H1 (cell line): ENCODE measurements around the gene LBHD1. TPM values are rescaled to one million over a fixed set of nuclear protein-coding genes. Genes with fewer than 3 reads are reported as not detected.

Experiments used
- CTCF ChIA-PET: fragments of 300-600 bp; sonication (Branson Sonifier 250); formaldehyde crosslinking; loops from one replicate; lab custom pipeline; 2021; ENCODE audit not compliant: partially characterized antibody; lab: Charles Lee
- POLR2A ChIA-PET: fragments of 300-600 bp; sonication (Branson Sonifier 250); formaldehyde crosslinking; loops from one replicate; lab custom pipeline; 2021; ENCODE audit warnings: inconsistent platforms; ENCODE audit not compliant: partially characterized antibody; lab: Charles Lee
- DNase-seq, 2 experiments: peaks; one replicate each; pipeline versions ENCODE4 v3.0.0 to v3.0.0-alpha.2; 2010 to 2022; ENCODE audit warnings: low spot score in 2 of 2, low read depth in 1 of 2, mixed read lengths in 1 of 2
- FAIRE-seq: peaks from 2 replicates; lab custom pipeline; 2011; peaks lifted over from hg19 to GRCh38; lab: Jason Lieb, UNC
- H2AFZ ChIP-seq: 2 replicates; pipeline ENCODE4 v1.8.1; 2012; ENCODE audit warnings: low read length, inconsistent platforms
- H2AK5ac ChIP-seq: 2 replicates; pipeline ENCODE4 v1.6.1; 2013; ENCODE audit warnings: low read depth, low read length
- H2BK120ac ChIP-seq: replicated peaks from 2 replicates; pipeline ENCODE3; 2013; ENCODE audit warnings: low read depth, low read length, inconsistent platforms
- H2BK12ac ChIP-seq: 2 replicates; pipeline ENCODE4 v1.6.1; 2013; ENCODE audit warnings: low read depth, low read length
- H2BK15ac ChIP-seq: 2 replicates; pipeline ENCODE4 v1.6.1; 2013; ENCODE audit warnings: low read length
- H2BK20ac ChIP-seq: 2 replicates; pipeline ENCODE4 v1.6.1; 2013; ENCODE audit warnings: low read length
- H2BK5ac ChIP-seq: 2 replicates; pipeline ENCODE4 v1.6.1; 2013; ENCODE audit warnings: low read depth, low read length
- H3K14ac ChIP-seq: 2 replicates; pipeline ENCODE4 v1.6.1; 2013; ENCODE audit warnings: inconsistent platforms; ENCODE audit not compliant: insufficient read length
- H3K18ac ChIP-seq: 2 replicates; pipeline ENCODE4 v1.6.1; 2013; ENCODE audit warnings: low read length; ENCODE audit errors: extremely low read depth
- H3K23ac ChIP-seq: 2 replicates; pipeline ENCODE4 v1.6.1; 2013; ENCODE audit warnings: inconsistent platforms; ENCODE audit not compliant: insufficient read length
- H3K23me2 ChIP-seq: 2 replicates; pipeline ENCODE4 v1.6.1; 2013; ENCODE audit warnings: low read depth, low read length
- H3K27ac ChIP-seq: 2 replicates; pipeline ENCODE4 v1.6.1; 2011; ENCODE audit warnings: low read depth, low read length, inconsistent platforms
- H3K27me3 ChIP-seq, 4 experiments: replicated peaks in 1 of 4; 1 replicate in 1 of 4; 2 replicates in 3 of 4; pipeline versions ENCODE4 v1.6.1 to v1.8.1; 2011 to 2013; ENCODE audit warnings: low read length in 3 of 4, mild to moderate bottlenecking in 3 of 4, inconsistent platforms in 2 of 4, mixed read lengths in 2 of 4, moderate library complexity in 1 of 4; ENCODE audit not compliant: control insufficient read depth in 3 of 4, insufficient read depth in 3 of 4; ENCODE audit errors: extremely low read depth in 1 of 4
- H3K36me3 ChIP-seq, 4 experiments: 2 replicates each; pipeline versions ENCODE4 v1.6.1 to v1.8.1; 2011 to 2013; ENCODE audit warnings: mild to moderate bottlenecking in 4 of 4, low read length in 3 of 4, moderate library complexity in 2 of 4, control low read depth in 1 of 4, inconsistent platforms in 1 of 4; ENCODE audit not compliant: insufficient read depth in 4 of 4, control insufficient read depth in 2 of 4
- H3K4ac ChIP-seq: replicated peaks from 2 replicates; pipeline ENCODE3; 2013; ENCODE audit warnings: low read length, low read depth, mixed read lengths, inconsistent platforms; ENCODE audit not compliant: insufficient read length
- H3K4me1 ChIP-seq, 4 experiments: replicated peaks in 1 of 4; 1 replicate in 1 of 4; 2 replicates in 3 of 4; pipeline versions ENCODE4 v1.6.1 to v1.8.1; 2011 to 2013; ENCODE audit warnings: low read length in 3 of 4, inconsistent platforms in 2 of 4, mixed read lengths in 1 of 4; ENCODE audit not compliant: insufficient read depth in 4 of 4, control insufficient read depth in 3 of 4
- H3K4me2 ChIP-seq, 2 experiments: 2 replicates each; pipeline versions ENCODE4 v1.6.1 to v1.8.1; 2011 to 2013; ENCODE audit warnings: low read depth in 2 of 2, low read length in 2 of 2, control low read depth in 1 of 2, inconsistent platforms in 1 of 2, mild to moderate bottlenecking in 1 of 2; ENCODE audit not compliant: insufficient read depth in 1 of 2
- H3K4me3 ChIP-seq, 4 experiments: fragments of 200-600, 300-600 bp in 1 of 4; sonication (generic), shearing (Covaris generic), sonication (Bioruptor Twin) in 1 of 4; 2 replicates each; pipeline versions ENCODE4 v1.5.1 to v1.8.1; 2011 to 2016; ENCODE audit warnings: low read length in 4 of 4, low read depth in 3 of 4, control low read depth in 2 of 4, inconsistent platforms in 2 of 4, mild to moderate bottlenecking in 2 of 4, mixed read lengths in 1 of 4, moderate library complexity in 1 of 4; ENCODE audit not compliant: insufficient read depth in 2 of 4; ENCODE audit errors: extremely low read depth in 1 of 4
- H3K56ac ChIP-seq: replicated peaks from 2 replicates; pipeline ENCODE3; 2013; ENCODE audit warnings: low read depth, mild to moderate bottlenecking, mixed read lengths, low read length, inconsistent platforms; ENCODE audit not compliant: insufficient read length
- H3K79me1 ChIP-seq: 2 replicates; pipeline ENCODE4 v1.6.1; 2013; ENCODE audit warnings: low read depth, low read length, control low read depth
- H3K79me2 ChIP-seq, 2 experiments: 2 replicates each; pipeline versions ENCODE4 v1.6.1 to v1.8.1; 2012 to 2013; ENCODE audit warnings: low read length in 2 of 2, mild to moderate bottlenecking in 2 of 2, inconsistent platforms in 1 of 2; ENCODE audit not compliant: insufficient read depth in 2 of 2, control insufficient read depth in 1 of 2
- H3K9ac ChIP-seq, 4 experiments: replicated peaks in 1 of 4; 1 replicate in 1 of 4; 2 replicates in 3 of 4; pipeline versions ENCODE4 v1.6.1 to v1.8.1; 2011 to 2013; ENCODE audit warnings: low read depth in 3 of 4, low read length in 3 of 4, control low read depth in 2 of 4, mild to moderate bottlenecking in 2 of 4, moderate library complexity in 2 of 4, inconsistent platforms in 1 of 4; ENCODE audit errors: extremely low read depth in 1 of 4
- H3K9me3 ChIP-seq, 2 experiments: 2 replicates each; pipeline versions ENCODE4 v1.6.1 to v1.8.1; 2012 to 2013; ENCODE audit warnings: mild to moderate bottlenecking in 2 of 2, moderate library complexity in 2 of 2, control low read depth in 1 of 2, inconsistent platforms in 1 of 2, low read depth in 1 of 2, low read length in 1 of 2, mixed read lengths in 1 of 2; ENCODE audit not compliant: insufficient read depth in 2 of 2
- H4K20me1 ChIP-seq, 2 experiments: replicated peaks in 1 of 2; 2 replicates each; pipeline versions ENCODE3 to v1.8.1; 2011 to 2013; ENCODE audit warnings: inconsistent platforms in 2 of 2, low read length in 2 of 2, mild to moderate bottlenecking in 1 of 2; ENCODE audit not compliant: insufficient read depth in 2 of 2, control insufficient read depth in 1 of 2
- H4K5ac ChIP-seq: 2 replicates; pipeline ENCODE4 v1.6.1; 2013; ENCODE audit warnings: low read length, low read depth, mixed read lengths, inconsistent platforms; ENCODE audit not compliant: insufficient read length
- H4K8ac ChIP-seq: 2 replicates; pipeline ENCODE4 v1.8.0; 2013; ENCODE audit warnings: mild to moderate bottlenecking, moderate library complexity, low read length, inconsistent platforms; ENCODE audit not compliant: insufficient read depth; ENCODE audit errors: extremely low read depth
- H4K91ac ChIP-seq: replicated peaks from 2 replicates; pipeline ENCODE3; 2013; ENCODE audit warnings: low read length, mixed read lengths, inconsistent platforms; ENCODE audit not compliant: insufficient read length
- ASH2L ChIP-seq: fragments of 200-600, 300-600 bp; sonication (generic); IDR thresholded peaks from one replicate; pipeline ENCODE4 v1.7.1; 2017; ENCODE audit warnings: low read length
- BCL11A ChIP-seq, 2 experiments: IDR thresholded peaks; one replicate each; pipeline ENCODE4 v1.6.1; 2011; ENCODE audit warnings: low read depth in 2 of 2, low read length in 2 of 2, mild to moderate bottlenecking in 2 of 2
- EP300 ChIP-seq, 2 experiments: IDR thresholded peaks; 1 replicate in 1 of 2; 2 replicates in 1 of 2; pipeline ENCODE4 v1.6.1; 2011 to 2012; ENCODE audit warnings: low read depth in 2 of 2, low read length in 2 of 2, mild to moderate bottlenecking in 2 of 2, borderline replicate concordance in 1 of 2, inconsistent platforms in 1 of 2, moderate library complexity in 1 of 2
- GTF2F1 ChIP-seq: IDR thresholded peaks from 2 replicates; pipeline ENCODE4 v1.6.1; 2012; ENCODE audit warnings: low read depth, low read length, improper control_type of control experiment, borderline replicate concordance
- KDM4A ChIP-seq: IDR thresholded peaks from one replicate; pipeline ENCODE4 v1.7.1; 2012; ENCODE audit warnings: low read depth, mild to moderate bottlenecking, moderate library complexity, low read length, inconsistent platforms; ENCODE audit not compliant: severe bottlenecking
- MAX ChIP-seq: IDR thresholded peaks from 2 replicates; pipeline ENCODE4 v1.6.1; 2012; ENCODE audit warnings: inconsistent platforms
- RBBP5 ChIP-seq: IDR thresholded peaks from 2 replicates; pipeline ENCODE4 v1.7.1; 2012; ENCODE audit warnings: low read depth, mild to moderate bottlenecking, inconsistent platforms, low read length, moderate library complexity, borderline replicate concordance
- SIRT6 ChIP-seq: IDR thresholded peaks from one replicate; pipeline ENCODE4 v1.7.1; 2012; ENCODE audit warnings: low read length, inconsistent platforms
- TAF7 ChIP-seq: optimal IDR thresholded peaks from 2 replicates; pipeline ENCODE3; 2011; ENCODE audit warnings: low read depth, mild to moderate bottlenecking, inconsistent platforms, low read length, moderate library complexity, borderline replicate concordance
- ZNF274 ChIP-seq: IDR thresholded peaks from 2 replicates; pipeline ENCODE4 v1.7.0; 2012; ENCODE audit warnings: low read length, borderline replicate concordance; ENCODE audit errors: extremely low read depth
- WGBS, 2 experiments: shearing (Covaris generic) in 1 of 2; methylation state at CpG; one replicate each; pipeline versions ENCODE4 v1.1.6 to v1.1.7; 2013 to 2015; ENCODE audit warnings: low lambda C conversion rate in 2 of 2, mixed read lengths in 2 of 2, inconsistent platforms in 1 of 2, low coverage in 1 of 2, missing lambda C conversion rate in 1 of 2; ENCODE audit not compliant: insufficient replicate concordance in 2 of 2, insufficient coverage in 1 of 2, insufficient read length in 1 of 2; ENCODE audit errors: extremely low coverage in 1 of 2, missing lambda C conversion rate in 1 of 2; 5-methylcytosine and 5-hydroxymethylcytosine counted together
- polyA plus RNA-seq, 7 experiments: library from polyadenylated mRNA; depleted of rRNA in 3 of 7; stranded (reverse) in 5 of 7; unstranded in 2 of 7; fragments of >200 nt in 5 of 7; fragments of 200-250 nt in 2 of 7; gene quantifications; 1 replicate in 5 of 7; 2 replicates in 1 of 7; 4 replicates in 1 of 7; pipeline versions ENCODE4 v1.2.1 to v1.2.3, GENCODE V29; 2011 to 2013; ENCODE audit warnings: missing spikeins in 2 of 7, mixed read lengths in 2 of 7
- total RNA-seq: library from RNA; stranded (reverse); fragmentation: NEBNext Ultra II Directional; extraction: Animal tissue kit (Norgen Biotek cat#: 25700); gene quantifications from 2 replicates; pipeline ENCODE4 v1.2.1, GENCODE V29; 2021

LBHD1 gene
- total and polyA plus RNA-seq, 2 of the 8 experiments (the other 6 are each of a cell fraction or from before 2014, with no cell fraction given): 2.3 to 5.2 TPM

- FAIRE-seq (no peak), DNase-seq (no peak)
- 85% methylated on average over 41 of the region's 74 CpGs; no CpG with 5 or more reads in 1 of the 2 experiments for WGBS, 2 experiments
- no peak overlapping the region for H3K56ac ChIP-seq
- ChIA-PET POLR2A (interaction anchor here (0.6 to 61.4 kb wide), 12 partner anchors 8 to 295 kb away, joined by 3 to 2041 read pairs (median 3); partner anchors contain the start of genes B3GAT3, BSCL2, C11orf98 and CSKMT), CTCF (interaction anchor here (0.9 to 4.8 kb wide), 6 partner anchors 11 to 76 kb away, joined by 3 to 35 read pairs (median 4); partner anchors contain the start of genes BSCL2 and GNG3)
- no peaks in the 10 kb centered on the region for H3K23me2 ChIP-seq
- peaks cover 9 to 22% (median 20%) of the 10 kb centered on the region in 4 experiments; a peak in 6 of 8 replicates for H3K36me3 ChIP-seq
- peak overlapping the region in 1 of 2 experiments; percentile 1; a peak in 1 of 4 replicates for H3K4me2 ChIP-seq
- H3K14ac ChIP-seq: no peak overlapping the region
- no peaks in the 10 kb centered on the region for H3K79me2 ChIP-seq
- no peak overlapping the region for H3K23ac ChIP-seq
- H2BK120ac ChIP-seq: no peak overlapping the region
- no peak overlapping the region for H2BK5ac ChIP-seq
- H3K27ac ChIP-seq: no peak overlapping the region
- H4K20me1 ChIP-seq: peaks cover 0 to 6% of the 10 kb centered on the region in 2 experiments
- H3K4me3 ChIP-seq: no peak overlapping the region
- H2AK5ac ChIP-seq: no peak overlapping the region
- no peaks in the 10 kb centered on the region for H3K79me1 ChIP-seq
- no peak overlapping the region for H3K9ac ChIP-seq
- H4K5ac ChIP-seq: no peak overlapping the region
- peaks cover 0 to 4% (median 0%) of the 10 kb centered on the region in 4 experiments; a peak in 2 of 7 replicates for H3K4me1 ChIP-seq
- H2AFZ ChIP-seq: no peak overlapping the region; the same call in 1 of the 2 replicates
- H3K4ac ChIP-seq: no peak overlapping the region
- H2BK12ac ChIP-seq: no peak overlapping the region
- peak overlapping the region; percentile 88 for H4K8ac ChIP-seq
- no peak overlapping the region for H4K91ac ChIP-seq
- H3K27me3 ChIP-seq: no peaks in the 10 kb centered on the region
- no peaks in the 10 kb centered on the region for H3K9me3 ChIP-seq
- H3K18ac ChIP-seq: no peak overlapping the region
- no peak overlapping the region for H2BK20ac ChIP-seq
- H2BK15ac ChIP-seq: no peak overlapping the region
- no peak for TF ChIP-seq EP300 (IDR thresholded peaks at IDR 0.05; ENCODE audit: borderline replicate concordance in 1 of 2, low read depth in 2 of 2, low read length in 2 of 2)
- TF ChIP-seq TAF7: no peak
- TF ChIP-seq KDM4A: no peak
- no peak for TF ChIP-seq ZNF274
- no peak for TF ChIP-seq RBBP5
- TF ChIP-seq ASH2L: peak; percentile 30
- no peak for TF ChIP-seq BCL11A (IDR thresholded peaks at IDR 0.05; ENCODE audit: low read depth in 2 of 2, low read length in 2 of 2)
- TF ChIP-seq MAX: peak; percentile 82
- TF ChIP-seq SIRT6: no peak
- TF ChIP-seq GTF2F1: no peak
These were observed 15.7 kb upstream of the LBHD1 start for GRCh38 chr11:62687508-62688396.
